ENCODE measurements around the gene ZNF432.

DNA sequence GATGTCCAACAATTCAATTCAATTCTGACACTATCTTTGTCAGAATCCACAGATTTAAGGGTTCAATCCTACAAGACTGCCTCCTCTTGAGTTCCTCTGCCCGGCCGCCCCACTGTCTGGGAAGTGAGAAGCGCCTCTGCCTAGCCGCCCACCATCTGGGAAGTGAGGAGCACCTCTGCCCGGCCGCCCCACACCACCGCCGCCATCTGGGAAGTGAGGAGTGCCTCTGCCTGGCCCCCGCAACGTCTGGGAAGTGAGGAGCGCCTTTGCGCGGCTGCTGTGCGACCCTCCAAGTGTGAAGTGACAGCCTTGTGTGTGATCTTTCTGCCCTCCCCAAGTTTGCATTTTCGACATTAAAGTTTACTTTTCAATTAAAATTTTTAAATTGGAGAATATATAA, 26.4 kb downstream of the ZNF432 start:
- TF ChIP-seq CREB1 (IDR thresholded peaks at IDR 0.05; ENCODE audit: low read depth) (no peak), EP300 (IDR thresholded peaks at IDR 0.05; ENCODE audit: borderline replicate concordance) (no peak), NFIC (IDR thresholded peaks at IDR 0.05) (no peak), TAF1 (IDR thresholded peaks at IDR 0.05; ENCODE audit: low read depth) (no peak), REST (IDR thresholded peaks at IDR 0.05; ENCODE audit: low read depth) (no peak), FOXM1 (IDR thresholded peaks at IDR 0.05; ENCODE audit: borderline replicate concordance, low read depth) (no peak), RAD21 (IDR thresholded peaks at IDR 0.05; ENCODE audit: low read depth) (no peak), TCF12 (IDR thresholded peaks at IDR 0.05; ENCODE audit: low read depth) (no peak), TEAD4 (IDR thresholded peaks at IDR 0.05) (no peak), USF1 (IDR thresholded peaks at IDR 0.05) (no peak), ZBTB7A (IDR thresholded peaks at IDR 0.05; ENCODE audit: low read depth) (no peak), YY1 (IDR thresholded peaks at IDR 0.05; ENCODE audit: low read depth) (no peak)
- TF ChIP-seq, protein P1, sequence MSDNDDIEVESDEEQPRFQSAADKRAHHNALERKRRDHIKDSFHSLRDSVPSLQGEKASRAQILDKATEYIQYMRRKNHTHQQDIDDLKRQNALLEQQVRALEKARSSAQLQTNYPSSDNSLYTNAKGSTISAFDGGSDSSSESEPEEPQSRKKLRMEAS (IDR thresholded peaks at IDR 0.05) = no peak
